Measurements from ENCODE around the gene CXCL12. TPM values are rescaled to one million over a fixed set of nuclear protein-coding genes. Genes with fewer than 3 reads are reported as not detected.
A peak's percentile ranks its signal among the peaks of the same experiment; 100 is the strongest.

The CXCL12 gene
- total RNA-seq, result 83.5 TPM

DNA sequence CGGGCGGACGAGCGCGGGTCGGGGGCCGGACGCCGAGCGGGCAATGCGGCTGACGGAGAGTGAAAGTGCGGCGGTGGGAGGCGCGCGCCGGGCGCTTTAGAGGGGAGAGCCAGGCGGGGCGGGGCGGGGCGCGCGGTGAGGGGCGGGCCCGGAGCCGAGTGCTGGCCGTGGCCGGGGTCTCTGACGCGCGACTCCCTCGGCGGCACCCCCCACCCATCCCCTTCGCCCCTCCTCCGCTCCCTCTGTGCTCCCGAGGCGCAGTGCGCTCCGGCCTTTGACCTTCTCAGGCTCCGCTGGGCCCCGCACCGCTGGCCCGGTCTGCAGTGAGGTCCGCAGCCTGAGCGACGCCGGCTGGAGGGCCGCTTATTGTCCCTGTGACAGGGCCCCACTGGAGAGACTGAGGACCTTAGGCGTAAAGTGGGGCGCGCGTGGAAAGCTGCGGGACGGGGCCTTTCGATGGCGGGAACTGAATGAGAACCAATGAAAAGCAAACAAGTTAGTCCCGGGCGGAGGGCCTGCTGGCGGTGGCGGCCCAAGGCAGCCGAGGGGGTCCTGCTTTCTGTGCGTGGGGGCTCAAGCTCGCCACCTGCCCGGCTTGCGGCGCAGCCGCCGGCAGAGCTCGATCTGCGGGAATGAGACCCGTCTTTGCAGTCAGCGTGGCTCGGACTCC is at the start of gene CXCL12:
Gene CXCL12, minus strand, starts transcription at position 72 of the 670 bp plus-strand sequence. CDS start 92 bp downstream, outside the sequence.
- Histone ChIP-seq H3K4me3 (ENCODE audit: low read length in 3 of 3) (peak within 1 kb of the TSS; percentile 74 to 89 (median 86)), H3K27me3 (ENCODE audit: control insufficient read depth in 3 of 3, insufficient read depth in 3 of 3, low read length in 3 of 3) (no peaks in the 10 kb centered on the region), H3K36me3 (ENCODE audit: control insufficient read depth in 3 of 3, insufficient read depth in 3 of 3, low read length in 3 of 3) (peaks cover 0 to under 1% (median 0%) of the 10 kb centered on the region in 3 donors), H3K9me3 (ENCODE audit: control insufficient read depth in 3 of 3, low read length in 3 of 3) (no peaks in the 10 kb centered on the region), H3K9ac (ENCODE audit: low read depth in 1 of 3, low read length in 3 of 3) (peak within 1 kb of the TSS; percentile 81 to 93 (median 89)), H3K4me1 (ENCODE audit: control insufficient read depth in 3 of 3, insufficient read depth in 3 of 3, low read length in 3 of 3) (peaks cover 49 to 55% (median 50%) of the 10 kb centered on the region in 3 donors), H3K27ac (ENCODE audit: low read depth, low read length) (peak within 1 kb of the TSS; percentile 81)

DNA sequence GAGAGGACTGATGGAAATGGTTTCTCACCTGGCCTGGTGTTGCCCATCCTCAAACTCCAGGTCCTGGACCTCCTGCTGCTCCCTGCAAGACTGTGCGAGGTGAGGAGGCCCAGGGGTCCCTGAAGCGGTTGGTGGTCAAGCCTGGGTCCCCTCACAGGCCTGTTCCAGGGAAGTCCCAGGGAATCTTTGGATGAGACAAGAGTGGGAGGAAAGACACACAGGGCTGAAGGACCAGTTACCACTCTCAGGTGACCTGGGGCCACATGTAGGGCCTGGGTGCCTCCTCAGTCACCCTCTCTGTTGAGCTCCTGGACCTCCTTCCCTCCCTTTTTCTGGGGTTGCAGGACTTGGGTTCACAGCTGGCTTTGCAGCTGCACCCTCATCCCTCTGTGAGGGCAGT is 42.6 kb upstream of the CXCL12 start:
- peaks cover 0 to 3% (median 0%) of the 10 kb centered on the region in 3 donors for H3K27me3 ChIP-seq (ENCODE audit: control insufficient read depth in 3 of 3, insufficient read depth in 3 of 3, low read length in 3 of 3)
- no peak overlapping the region for H3K27ac ChIP-seq (ENCODE audit: low read depth, low read length)
- no peak overlapping the region for H3K4me3 ChIP-seq (ENCODE audit: low read length in 3 of 3)
- no peaks in the 10 kb centered on the region for H3K4me1 ChIP-seq (ENCODE audit: control insufficient read depth in 3 of 3, insufficient read depth in 3 of 3, low read length in 3 of 3)
- H3K9ac ChIP-seq (ENCODE audit: low read depth in 1 of 3, low read length in 3 of 3), result no peak overlapping the region
- no peaks in the 10 kb centered on the region for H3K36me3 ChIP-seq (ENCODE audit: control insufficient read depth in 3 of 3, insufficient read depth in 3 of 3, low read length in 3 of 3)
- no peaks in the 10 kb centered on the region for H3K9me3 ChIP-seq (ENCODE audit: control insufficient read depth in 3 of 3, low read length in 3 of 3)

DNA sequence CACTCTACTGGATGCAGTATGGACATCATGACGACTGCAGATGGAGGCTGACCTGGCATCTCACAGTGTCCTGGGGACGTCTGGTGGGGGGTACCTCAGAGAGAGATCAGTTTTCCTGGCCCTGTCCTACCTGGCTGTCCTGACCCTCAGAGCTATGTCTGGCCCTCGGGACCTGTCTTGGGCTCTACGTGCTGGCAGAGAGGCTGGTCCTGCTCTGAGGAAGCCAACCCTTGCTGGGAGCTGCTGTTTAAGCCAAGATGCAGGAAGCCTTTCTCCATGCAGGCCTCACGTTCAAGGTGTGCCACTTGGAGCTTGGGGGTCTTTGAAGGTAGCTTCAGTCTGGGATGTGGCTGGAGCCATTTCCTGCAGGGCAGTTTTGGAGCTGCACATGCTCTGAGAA is 42.1 kb upstream of the CXCL12 start:
- H3K4me3 ChIP-seq (ENCODE audit: low read length in 3 of 3), result no peak overlapping the region
- no peaks in the 10 kb centered on the region for H3K36me3 ChIP-seq (ENCODE audit: control insufficient read depth in 3 of 3, insufficient read depth in 3 of 3, low read length in 3 of 3)
- no peak overlapping the region for H3K9ac ChIP-seq (ENCODE audit: low read depth in 1 of 3, low read length in 3 of 3)
- no peaks in the 10 kb centered on the region for H3K4me1 ChIP-seq (ENCODE audit: control insufficient read depth in 3 of 3, insufficient read depth in 3 of 3, low read length in 3 of 3)
- H3K27me3 ChIP-seq (ENCODE audit: control insufficient read depth in 3 of 3, insufficient read depth in 3 of 3, low read length in 3 of 3), result peaks cover 0 to 3% (median 0%) of the 10 kb centered on the region in 3 donors
- H3K27ac ChIP-seq (ENCODE audit: low read depth, low read length), result no peak overlapping the region
- H3K9me3 ChIP-seq (ENCODE audit: control insufficient read depth in 3 of 3, low read length in 3 of 3), result no peaks in the 10 kb centered on the region

DNA sequence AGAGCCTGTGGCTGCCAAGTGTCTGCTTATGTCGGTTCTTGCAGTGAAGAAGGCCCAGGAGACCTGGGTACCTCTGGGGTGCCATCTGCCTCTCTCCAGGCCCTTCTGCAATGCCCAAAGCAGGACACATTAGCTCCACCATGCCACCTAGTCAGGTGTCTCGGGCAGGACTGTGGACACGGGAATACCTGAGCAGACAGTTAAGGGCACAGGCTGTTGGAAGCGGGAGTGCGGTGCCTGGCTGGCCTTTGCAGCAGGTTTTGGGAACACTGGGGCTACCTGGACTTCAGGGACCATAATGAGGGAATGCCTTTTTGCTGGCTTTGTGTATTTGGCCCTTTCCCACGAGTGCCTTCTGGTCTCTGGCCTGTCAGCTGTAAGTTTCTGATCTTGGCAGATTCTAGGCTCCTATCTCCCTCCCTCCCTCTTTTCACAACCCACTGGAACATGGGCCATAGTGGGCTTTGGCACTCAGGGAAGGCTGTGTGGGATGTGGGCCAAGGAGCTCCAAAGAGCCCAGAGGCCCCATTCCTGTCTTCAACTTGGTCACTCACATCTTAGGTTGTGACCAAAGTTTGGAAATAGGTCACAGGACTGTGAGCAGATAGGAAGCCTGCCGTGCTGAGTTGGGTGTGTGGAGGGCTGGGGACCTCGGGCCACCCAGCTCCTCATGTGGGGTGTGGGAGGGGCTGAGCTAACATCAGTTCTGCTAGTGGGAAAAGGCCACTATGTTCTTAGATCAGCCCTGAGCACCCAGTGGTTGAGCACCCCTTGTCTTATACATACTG is 41.5 kb upstream of the CXCL12 start:
- no peaks in the 10 kb centered on the region for H3K9me3 ChIP-seq (ENCODE audit: control insufficient read depth in 3 of 3, low read length in 3 of 3)
- no peak overlapping the region for H3K9ac ChIP-seq (ENCODE audit: low read depth in 1 of 3, low read length in 3 of 3)
- no peaks in the 10 kb centered on the region for H3K4me1 ChIP-seq (ENCODE audit: control insufficient read depth in 3 of 3, insufficient read depth in 3 of 3, low read length in 3 of 3)
- H3K36me3 ChIP-seq (ENCODE audit: control insufficient read depth in 3 of 3, insufficient read depth in 3 of 3, low read length in 3 of 3), result no peaks in the 10 kb centered on the region
- H3K27ac ChIP-seq (ENCODE audit: low read depth, low read length), result no peak overlapping the region
- peaks cover 0 to 3% (median 0%) of the 10 kb centered on the region in 3 donors for H3K27me3 ChIP-seq (ENCODE audit: control insufficient read depth in 3 of 3, insufficient read depth in 3 of 3, low read length in 3 of 3)
- H3K4me3 ChIP-seq (ENCODE audit: low read length in 3 of 3), result no peak overlapping the region

DNA sequence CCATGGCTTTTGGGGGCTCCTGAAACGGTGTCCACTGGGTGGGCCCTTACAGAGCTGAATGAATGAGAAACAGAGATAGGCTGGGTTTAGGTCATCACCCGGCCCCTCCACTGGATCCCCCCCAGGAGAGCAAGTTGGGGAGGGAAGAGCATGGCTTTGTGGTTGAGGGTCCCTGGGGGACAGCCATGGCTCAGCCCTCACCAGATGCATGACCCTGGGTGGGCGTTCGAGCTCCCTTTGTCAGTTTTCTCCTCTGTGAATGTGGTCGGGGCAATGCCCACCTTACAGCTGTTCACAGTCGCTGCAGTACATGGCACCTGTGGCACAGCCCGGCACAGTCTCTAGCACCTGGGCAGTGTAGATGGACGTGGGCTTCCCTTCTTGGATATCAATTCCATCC is 40.6 kb upstream of the CXCL12 start:
- Histone ChIP-seq H3K9me3 (ENCODE audit: control insufficient read depth in 3 of 3, low read length in 3 of 3) (no peaks in the 10 kb centered on the region), H3K27ac (ENCODE audit: low read depth, low read length) (no peak overlapping the region), H3K4me3 (ENCODE audit: low read length in 3 of 3) (no peak overlapping the region), H3K27me3 (ENCODE audit: control insufficient read depth in 3 of 3, insufficient read depth in 3 of 3, low read length in 3 of 3) (peaks cover 0 to 3% (median 0%) of the 10 kb centered on the region in 3 donors), H3K4me1 (ENCODE audit: control insufficient read depth in 3 of 3, insufficient read depth in 3 of 3, low read length in 3 of 3) (no peaks in the 10 kb centered on the region), H3K36me3 (ENCODE audit: control insufficient read depth in 3 of 3, insufficient read depth in 3 of 3, low read length in 3 of 3) (no peaks in the 10 kb centered on the region), H3K9ac (ENCODE audit: low read depth in 1 of 3, low read length in 3 of 3) (no peak overlapping the region)

DNA sequence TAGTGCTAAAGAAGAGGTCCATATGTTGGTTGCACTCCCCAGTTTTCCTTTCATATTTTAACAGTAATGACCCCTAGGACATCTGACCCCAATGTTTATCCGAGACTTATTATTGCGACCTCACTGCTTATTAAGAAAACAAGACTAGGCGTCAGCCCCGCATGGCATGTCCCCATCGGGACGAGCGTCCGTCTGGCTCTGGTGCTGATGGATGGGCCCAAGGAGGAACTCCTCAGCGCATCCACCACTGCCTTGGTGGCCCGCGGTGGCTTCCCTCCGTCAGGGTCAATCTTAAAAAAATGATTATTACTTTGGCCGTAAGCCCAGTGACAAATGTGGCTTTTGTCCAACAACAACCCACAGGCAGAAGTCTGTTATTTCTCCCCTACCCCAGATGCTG is 40.1 kb upstream of the CXCL12 start:
- H3K27me3 ChIP-seq (ENCODE audit: control insufficient read depth in 3 of 3, insufficient read depth in 3 of 3, low read length in 3 of 3), result peaks cover 0 to 3% (median 0%) of the 10 kb centered on the region in 3 donors
- H3K4me3 ChIP-seq (ENCODE audit: low read length in 3 of 3), result no peak overlapping the region
- no peak overlapping the region for H3K9ac ChIP-seq (ENCODE audit: low read depth in 1 of 3, low read length in 3 of 3)
- H3K36me3 ChIP-seq (ENCODE audit: control insufficient read depth in 3 of 3, insufficient read depth in 3 of 3, low read length in 3 of 3), result no peaks in the 10 kb centered on the region
- no peaks in the 10 kb centered on the region for H3K9me3 ChIP-seq (ENCODE audit: control insufficient read depth in 3 of 3, low read length in 3 of 3)
- no peak overlapping the region for H3K27ac ChIP-seq (ENCODE audit: low read depth, low read length)
- H3K4me1 ChIP-seq (ENCODE audit: control insufficient read depth in 3 of 3, insufficient read depth in 3 of 3, low read length in 3 of 3), result no peaks in the 10 kb centered on the region

GRCh38 chr10:44424298-44424697 is 39.4 kb upstream of the CXCL12 start:
- H3K9me3 ChIP-seq (ENCODE audit: control insufficient read depth in 3 of 3, low read length in 3 of 3), result no peaks in the 10 kb centered on the region
- no peaks in the 10 kb centered on the region for H3K36me3 ChIP-seq (ENCODE audit: control insufficient read depth in 3 of 3, insufficient read depth in 3 of 3, low read length in 3 of 3)
- no peak overlapping the region for H3K4me3 ChIP-seq (ENCODE audit: low read length in 3 of 3)
- peaks cover 0 to 3% (median 0%) of the 10 kb centered on the region in 3 donors for H3K27me3 ChIP-seq (ENCODE audit: control insufficient read depth in 3 of 3, insufficient read depth in 3 of 3, low read length in 3 of 3)
- no peak overlapping the region for H3K9ac ChIP-seq (ENCODE audit: low read depth in 1 of 3, low read length in 3 of 3)
- H3K27ac ChIP-seq (ENCODE audit: low read depth, low read length), result no peak overlapping the region
- H3K4me1 ChIP-seq (ENCODE audit: control insufficient read depth in 3 of 3, insufficient read depth in 3 of 3, low read length in 3 of 3), result no peaks in the 10 kb centered on the region

- Histone ChIP-seq H3K27ac (ENCODE audit: low read depth, low read length) (no peak overlapping the region), H3K9ac (ENCODE audit: low read depth in 1 of 3, low read length in 3 of 3) (no peak overlapping the region), H3K36me3 (ENCODE audit: control insufficient read depth in 3 of 3, insufficient read depth in 3 of 3, low read length in 3 of 3) (no peaks in the 10 kb centered on the region), H3K27me3 (ENCODE audit: control insufficient read depth in 3 of 3, insufficient read depth in 3 of 3, low read length in 3 of 3) (peaks cover 0 to 3% (median 0%) of the 10 kb centered on the region in 3 donors), H3K4me1 (ENCODE audit: control insufficient read depth in 3 of 3, insufficient read depth in 3 of 3, low read length in 3 of 3) (no peaks in the 10 kb centered on the region), H3K9me3 (ENCODE audit: control insufficient read depth in 3 of 3, low read length in 3 of 3) (no peaks in the 10 kb centered on the region), H3K4me3 (ENCODE audit: low read length in 3 of 3) (no peak overlapping the region)
Observed at GRCh38 chr10:44422570-44423101, 37.7 kb upstream of the CXCL12 start.

GRCh38 chr10:44422153-44422552 is 37.3 kb upstream of the CXCL12 start:
- Histone ChIP-seq H3K27me3 (ENCODE audit: control insufficient read depth in 3 of 3, insufficient read depth in 3 of 3, low read length in 3 of 3) (peaks cover 0 to 3% (median 0%) of the 10 kb centered on the region in 3 donors), H3K27ac (ENCODE audit: low read depth, low read length) (no peak overlapping the region), H3K36me3 (ENCODE audit: control insufficient read depth in 3 of 3, insufficient read depth in 3 of 3, low read length in 3 of 3) (no peaks in the 10 kb centered on the region), H3K9ac (ENCODE audit: low read depth in 1 of 3, low read length in 3 of 3) (no peak overlapping the region), H3K4me1 (ENCODE audit: control insufficient read depth in 3 of 3, insufficient read depth in 3 of 3, low read length in 3 of 3) (no peaks in the 10 kb centered on the region), H3K4me3 (ENCODE audit: low read length in 3 of 3) (no peak overlapping the region), H3K9me3 (ENCODE audit: control insufficient read depth in 3 of 3, low read length in 3 of 3) (no peaks in the 10 kb centered on the region)

All from skeletal muscle tissue (tissue), 4 donors.